HG03064 (cell line): Measurements from ENCODE around the gene FNBP1.
"Not testable (repeated sequence)": the region's sequence is repeated elsewhere in the genome, so short reads cannot be mapped to it uniquely, and the experiment has no call there.

Experiments used
- ATAC-seq: cut with Tn5 transposase; IDR thresholded peaks from one replicate; pipeline ENCODE4 v1.9.1; 2021; ENCODE audit warnings: low read depth; ENCODE audit not compliant: unreplicated experiment

The FNBP1 gene

DNA sequence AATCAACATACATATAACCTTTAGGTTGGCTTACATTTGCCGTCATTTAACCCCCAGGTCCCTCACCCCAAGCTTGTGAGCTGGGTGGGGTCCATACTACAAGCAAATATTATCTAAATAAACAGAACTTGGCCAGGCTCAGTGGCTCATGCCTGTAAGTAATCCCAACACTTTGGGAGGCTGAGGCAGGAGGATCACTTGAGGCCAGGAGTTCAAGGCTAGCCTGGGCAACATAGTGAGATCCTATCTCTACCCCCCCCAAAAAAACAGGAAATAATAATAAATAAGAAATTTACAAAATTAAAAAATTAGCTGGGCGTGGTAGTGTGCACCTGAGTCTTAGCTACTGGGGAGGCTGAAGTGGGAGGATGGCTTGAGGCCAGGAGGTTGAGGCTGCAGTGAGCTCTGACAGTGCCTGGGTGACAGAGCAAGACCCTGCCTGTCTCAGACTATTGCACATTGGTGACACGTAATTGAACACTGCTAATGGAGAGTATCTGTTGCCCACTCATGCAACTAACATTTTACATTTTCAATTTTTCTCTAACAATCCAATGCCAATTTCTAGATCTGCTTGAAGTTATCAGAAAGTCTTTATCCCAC, 18.9 kb downstream of the FNBP1 start:
- no peak for ATAC-seq

DNA sequence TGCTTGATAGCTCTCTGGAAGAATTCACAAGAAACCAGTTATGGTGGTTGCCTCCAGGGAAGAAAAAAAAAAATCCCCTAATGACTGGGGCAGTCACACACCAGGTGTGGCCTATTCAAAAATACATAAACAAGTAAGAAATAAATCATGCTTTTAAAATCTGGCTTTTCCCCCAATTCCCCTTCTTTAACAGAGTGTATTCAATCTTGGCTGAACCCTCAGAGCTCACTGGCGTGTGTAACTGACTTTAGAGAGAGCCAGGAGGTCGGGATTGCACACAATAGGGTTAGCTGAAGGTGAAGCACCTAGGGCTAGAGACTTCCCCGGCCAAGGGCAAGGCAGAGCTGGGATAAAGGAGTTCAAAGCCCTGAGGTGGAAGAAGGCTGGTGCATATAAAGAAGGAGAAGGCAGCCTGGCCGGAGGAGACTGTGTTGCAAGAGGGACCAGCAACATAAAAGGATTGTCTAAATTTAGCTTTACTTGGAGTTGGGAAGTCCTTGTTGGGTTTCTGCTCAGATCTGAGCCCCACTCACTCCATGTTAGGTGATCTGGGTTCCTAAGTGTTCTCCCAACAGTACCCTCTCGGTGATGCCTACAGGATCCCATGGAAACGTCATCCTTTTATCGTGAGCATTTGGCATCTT, 19.7 kb downstream of the FNBP1 start:
- ATAC-seq = peak; percentile 50

DNA sequence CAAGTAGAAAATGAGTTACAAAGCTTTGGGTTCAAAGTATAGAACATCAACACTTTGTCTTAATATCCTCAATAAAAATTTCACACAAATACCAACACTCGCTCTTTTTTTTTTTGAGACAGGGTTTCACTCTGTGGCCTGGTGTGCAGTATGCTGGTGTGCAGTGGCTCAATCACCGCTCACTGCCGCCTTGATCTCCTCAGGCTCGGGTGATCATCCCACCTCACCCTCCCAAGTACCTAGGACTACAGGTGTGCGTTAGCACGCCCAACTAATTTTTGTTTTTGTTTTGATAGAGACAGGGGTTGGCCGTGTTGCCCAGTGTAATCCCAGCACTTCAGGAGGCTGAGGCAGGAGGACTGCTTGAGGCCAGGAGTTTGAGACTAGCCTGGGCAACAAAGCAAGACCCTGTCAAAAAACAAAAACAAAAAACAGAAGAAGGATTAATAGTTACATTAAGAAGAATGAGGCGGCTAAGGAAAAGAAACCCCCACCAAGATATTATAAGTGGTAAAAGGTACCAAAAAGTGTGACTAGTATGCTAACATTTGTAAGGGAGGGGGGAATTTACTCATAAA, 20.3 kb downstream of the FNBP1 start:
- ATAC-seq = no peak

DNA sequence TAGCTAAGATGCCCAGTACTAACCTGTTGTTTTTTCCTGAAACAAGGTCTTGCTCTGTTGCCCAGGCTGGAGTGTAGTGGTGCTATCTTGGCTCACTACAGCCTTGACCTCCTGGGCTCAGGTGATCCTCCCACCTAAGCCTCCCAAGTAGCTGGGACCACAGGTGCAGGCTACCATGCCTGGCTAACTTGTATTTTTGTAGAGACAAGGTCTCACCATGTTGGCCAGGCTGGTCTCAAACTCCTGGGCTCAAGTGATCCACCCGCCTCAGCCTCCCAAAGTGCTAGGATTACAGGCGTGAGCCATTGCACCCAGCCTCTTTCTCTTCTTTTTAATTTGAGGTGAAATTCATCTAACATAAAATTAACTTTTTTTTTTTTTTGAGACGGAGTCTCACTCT, 21.1 kb downstream of the FNBP1 start:
- ATAC-seq = not testable (repeated sequence)

DNA sequence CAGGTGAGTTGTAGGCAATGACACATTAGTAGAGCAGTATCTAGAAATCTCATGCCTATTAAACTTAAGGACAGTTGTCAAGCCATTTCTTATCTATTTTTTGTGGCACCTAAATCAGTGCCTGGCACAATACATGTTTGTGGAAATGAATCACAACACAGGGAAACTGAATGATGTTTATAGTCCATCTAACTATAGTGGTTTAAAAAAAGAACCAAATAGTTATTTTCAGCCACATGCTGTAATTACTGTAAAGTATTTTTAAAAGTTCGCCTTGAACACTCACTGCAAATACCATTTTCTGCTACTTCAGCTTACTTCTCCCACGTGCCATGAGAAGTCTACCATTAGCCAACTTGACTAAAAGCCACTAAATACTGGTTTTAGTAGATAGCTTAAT, 21.9 kb downstream of the FNBP1 start:
- no peak for ATAC-seq

DNA sequence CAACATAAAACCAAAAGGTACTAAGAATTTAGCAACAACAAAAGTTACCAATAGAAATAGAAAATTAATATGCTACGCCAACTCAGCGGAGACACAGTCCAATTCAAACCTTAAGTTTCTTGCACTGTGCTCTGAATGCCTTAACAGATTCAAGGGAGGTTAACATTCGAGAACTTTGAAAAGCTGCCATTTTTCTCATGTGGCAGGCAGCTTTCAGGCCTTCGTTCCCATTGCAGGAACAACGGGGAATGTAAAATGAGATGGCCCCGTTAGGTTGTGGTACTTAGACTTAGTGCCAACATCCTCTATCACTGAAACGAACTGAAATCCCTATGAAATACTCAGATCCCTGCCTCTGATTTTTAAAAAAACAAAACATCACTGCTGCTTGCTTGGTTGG, 22.4 kb downstream of the FNBP1 start:
- no peak for ATAC-seq

DNA sequence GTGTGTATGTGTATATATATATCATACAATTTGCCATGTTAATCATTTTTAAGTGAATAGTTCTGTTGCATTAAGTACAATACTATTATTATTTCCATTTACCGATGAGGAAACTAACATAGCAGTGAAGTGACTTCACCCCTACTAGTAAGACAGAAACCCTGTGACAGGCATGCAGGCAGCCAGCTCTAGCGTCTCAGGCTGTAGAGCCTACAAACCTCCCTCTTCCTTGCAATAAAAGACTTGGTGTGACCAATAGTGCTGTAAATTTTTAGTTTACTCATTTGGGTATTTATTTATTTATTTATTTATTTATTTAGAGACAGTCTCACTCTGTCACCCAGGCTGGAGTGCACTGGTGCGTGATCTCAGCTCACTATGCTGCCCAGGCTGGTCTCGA, 24.7 kb downstream of the FNBP1 start:
- no peak for ATAC-seq

DNA sequence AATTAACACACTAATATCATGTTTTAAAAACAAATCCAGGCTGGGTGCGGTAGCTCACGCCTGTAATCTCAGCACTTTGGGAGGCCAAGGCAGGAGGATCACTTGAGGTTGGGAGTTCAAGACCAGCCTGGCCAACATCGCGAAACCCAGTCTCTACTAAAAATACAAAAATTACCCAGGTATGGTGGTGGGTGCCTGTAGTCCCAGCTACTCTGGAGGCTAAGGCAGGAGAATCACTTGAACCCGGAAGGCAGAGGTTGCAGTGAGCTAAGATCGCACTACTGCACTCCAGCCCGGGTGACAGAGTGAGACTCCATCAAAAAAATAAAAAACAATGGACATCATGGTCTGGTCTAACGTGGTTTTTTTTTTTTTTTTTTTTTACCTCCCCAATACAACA, 25.5 kb downstream of the FNBP1 start:
- ATAC-seq = not testable (repeated sequence)

DNA sequence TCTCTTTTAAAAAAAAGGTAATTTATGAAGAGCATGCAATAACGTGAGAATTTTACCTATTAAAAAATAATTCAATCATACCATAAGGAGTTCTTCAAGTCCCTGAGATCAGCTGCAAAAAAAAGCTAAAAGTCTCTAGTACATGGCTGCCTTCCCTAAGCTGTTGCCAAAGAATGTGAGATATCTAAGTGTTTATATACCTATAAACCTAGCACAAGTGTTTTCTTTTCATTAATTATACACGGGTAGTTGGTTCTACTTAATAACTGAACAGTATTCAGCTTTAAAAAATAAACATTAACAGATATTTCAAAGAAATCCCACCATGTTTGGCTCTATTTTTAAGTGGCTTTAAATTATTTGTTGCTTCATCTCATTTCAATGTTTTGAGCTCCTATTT, 25.9 kb downstream of the FNBP1 start:
- ATAC-seq = no peak

DNA sequence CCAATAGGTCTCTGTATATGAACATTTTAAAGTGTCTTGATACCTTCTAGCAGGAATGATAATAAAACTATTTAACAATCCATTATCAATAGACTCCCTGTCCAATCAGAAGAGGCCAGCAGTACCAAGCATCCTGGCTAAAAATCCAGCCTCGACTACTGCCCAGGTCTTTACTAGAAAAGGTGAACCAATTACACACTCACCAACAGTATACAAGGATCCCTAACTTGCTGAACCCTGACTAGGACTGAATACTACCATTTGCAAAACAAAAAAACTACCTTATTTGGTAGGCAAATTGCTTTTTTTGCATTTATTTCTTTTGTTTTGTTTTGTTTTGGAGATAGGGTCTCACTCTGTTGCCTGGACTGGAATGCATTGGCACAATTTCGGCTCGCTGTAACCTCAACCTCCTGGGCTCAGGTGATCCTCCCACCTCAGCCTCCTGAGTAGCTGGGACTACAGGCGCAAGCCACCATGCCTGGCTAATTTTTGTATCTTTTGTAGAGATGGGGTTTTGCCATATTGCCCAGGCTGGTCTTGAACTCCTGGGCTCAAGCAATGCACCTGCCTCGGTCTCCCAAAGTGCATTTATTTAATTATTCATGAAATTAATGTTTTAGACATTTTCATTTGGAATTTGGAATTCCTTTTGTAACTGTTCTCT, 27.5 kb downstream of the FNBP1 start:
- ATAC-seq = no peak

DNA sequence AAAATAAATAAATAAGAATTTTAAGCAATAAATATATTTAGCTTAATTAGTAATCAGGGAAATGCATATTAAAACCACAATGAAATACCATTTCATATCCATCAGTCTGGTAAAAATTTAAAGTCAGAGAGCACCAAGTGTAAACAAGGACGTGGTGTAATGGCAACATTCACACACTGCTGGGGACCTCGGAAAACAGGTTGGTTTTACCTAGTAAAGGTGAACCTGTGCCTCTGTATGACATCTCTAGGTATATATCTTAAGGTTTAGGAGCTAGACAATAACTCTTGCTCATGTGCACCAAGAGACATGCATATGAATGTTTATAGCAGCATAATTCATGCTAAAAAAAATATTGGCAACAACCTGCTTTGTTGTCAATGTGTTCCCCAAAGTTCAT, 29.7 kb downstream of the FNBP1 start:
- ATAC-seq = no peak

DNA sequence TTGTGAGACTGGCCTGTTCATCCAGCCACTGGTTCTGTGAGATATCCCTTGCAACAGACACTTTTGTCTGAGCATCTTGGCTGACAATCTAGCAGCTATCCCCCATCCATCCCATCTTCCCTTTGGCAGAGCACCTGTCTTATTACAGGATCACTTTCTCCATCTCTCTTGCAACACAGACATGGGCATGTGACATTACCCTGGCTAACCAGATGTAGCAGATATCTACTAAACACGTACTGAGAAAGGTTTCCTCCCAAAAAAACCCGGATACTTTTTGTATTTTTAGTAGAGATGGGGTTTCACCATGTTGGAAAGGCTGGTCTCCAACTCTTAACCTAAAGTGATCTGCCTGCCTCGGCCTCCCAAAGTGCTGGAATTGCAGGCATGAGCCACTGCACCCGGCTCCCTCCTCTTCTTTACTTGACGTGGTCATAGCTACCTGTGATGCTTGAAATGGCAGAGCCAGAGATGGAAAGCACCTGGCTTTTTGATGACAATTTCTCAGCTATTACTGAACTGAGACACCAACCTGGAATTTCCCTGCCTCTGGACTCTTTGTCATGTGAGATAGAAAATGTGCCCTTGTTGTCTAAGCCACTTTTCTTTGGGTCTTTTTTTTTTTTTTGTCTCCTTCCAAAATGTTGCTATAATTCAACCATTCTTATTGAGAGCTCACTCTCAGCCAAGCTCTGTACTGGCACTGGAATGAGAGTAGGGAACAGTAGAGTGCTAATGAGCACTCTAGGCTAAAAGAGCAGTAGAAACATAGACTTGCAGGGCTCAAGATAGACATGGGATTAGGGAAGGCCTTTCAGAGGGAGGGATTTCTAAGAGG, 32.6 kb downstream of the FNBP1 start:
- ATAC-seq = no peak

DNA sequence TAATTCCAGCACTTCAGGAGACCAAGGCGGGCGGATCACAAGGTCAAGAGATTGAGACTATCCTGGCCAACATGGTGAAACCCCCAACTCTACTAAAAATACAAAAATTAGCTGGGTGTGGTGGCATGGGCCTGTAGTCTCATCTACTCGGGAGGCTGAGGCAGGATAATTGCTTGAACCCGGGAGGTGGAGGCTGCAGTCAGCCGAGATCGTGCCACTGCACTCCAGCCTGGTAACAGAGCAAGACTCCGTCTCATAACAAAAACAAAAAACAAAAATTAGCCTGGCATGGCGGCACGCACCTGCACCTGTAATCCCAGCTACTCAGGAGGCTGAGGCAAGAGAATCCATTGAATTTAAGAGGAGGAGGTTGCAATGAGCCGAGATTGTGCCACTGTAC, 33.4 kb downstream of the FNBP1 start:
- ATAC-seq = not testable (repeated sequence)

DNA sequence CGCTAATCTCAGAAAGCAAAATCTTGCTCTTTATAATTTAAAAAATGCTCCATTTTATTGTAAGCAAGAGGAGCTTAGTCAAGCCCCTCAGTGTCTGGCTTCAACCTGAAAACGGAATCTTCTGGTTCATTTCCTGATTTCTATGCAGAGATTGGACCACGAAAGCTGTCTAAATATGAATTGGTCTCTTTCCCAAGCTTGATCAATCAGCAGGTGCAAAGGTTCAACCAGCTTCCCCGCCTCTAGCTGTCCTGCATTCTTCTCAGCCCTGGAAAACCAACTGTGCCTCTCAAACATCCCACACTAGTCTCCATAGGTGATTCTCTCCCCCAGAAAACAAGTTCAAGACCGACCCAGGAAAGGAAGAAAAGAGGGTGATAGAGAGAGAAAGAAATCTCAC, 34.5 kb downstream of the FNBP1 start:
- ATAC-seq = no peak

DNA sequence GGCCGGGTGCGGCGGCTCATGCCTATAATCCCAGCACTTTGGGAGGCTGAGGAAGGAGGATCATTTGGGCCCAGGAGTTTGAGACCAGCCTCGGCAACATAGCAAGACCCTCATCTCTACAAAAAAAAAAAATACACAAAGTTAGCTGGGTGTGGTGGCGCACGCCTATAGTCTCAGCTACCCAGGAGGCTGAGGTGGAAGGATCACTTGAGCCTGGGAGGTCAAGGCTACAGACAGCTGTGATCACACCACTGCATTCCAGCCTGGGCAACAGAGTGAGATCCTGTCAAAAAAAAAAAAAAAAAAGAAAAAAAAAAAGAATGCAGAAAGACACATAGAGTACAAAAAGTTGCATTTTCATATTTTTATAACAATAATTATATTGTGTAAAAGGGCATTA, 36.0 kb downstream of the FNBP1 start:
- not testable (repeated sequence) for ATAC-seq

DNA sequence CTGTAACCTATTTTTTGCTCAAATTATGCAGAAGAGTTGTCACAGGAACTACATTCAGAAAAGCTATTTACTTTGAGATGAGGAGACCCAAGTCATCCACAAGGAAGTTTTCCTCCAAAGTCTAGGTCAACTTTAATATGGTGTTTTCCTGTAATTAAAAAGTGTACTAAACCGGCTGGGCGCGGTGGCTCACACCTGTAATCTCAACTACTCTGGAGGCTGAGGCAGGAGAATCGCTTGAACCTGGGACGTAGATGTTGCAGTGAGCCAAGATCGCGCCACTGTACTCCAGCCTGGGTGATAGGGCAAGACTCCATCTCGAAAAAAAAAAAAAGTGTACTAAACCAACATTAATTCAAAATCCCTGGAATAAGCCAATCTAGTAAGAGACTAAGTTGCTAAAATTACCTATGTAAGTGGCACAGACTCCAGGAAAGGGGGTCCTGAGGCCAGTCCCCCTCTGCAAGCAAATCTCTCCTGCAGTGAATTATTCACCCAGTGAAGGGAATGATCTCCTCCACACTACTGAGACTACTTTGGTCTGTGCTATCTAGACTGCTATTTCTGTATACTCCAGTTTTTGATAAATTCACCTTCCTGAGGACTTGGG, 38.9 kb downstream of the FNBP1 start:
- no peak for ATAC-seq

DNA sequence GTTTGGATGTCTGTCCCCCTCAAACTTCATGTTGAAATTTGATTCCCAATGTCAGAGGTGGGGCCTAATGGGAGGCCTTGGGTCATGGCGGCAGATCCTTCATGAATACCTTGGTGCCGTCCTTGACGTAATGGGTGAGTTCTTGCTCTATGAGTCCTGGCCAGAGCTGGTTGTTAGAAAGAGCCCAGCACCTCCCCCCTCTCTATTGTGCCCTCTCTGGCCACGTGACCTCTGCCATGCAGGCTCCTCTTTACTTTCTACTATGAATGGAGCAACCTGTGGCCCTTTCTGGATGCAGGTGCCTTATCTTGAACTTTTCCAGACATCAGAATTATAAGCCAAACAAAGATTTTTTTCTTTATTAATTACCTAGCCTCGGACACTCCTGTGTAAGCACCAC, 40.7 kb downstream of the FNBP1 start:
- ATAC-seq = no peak

DNA sequence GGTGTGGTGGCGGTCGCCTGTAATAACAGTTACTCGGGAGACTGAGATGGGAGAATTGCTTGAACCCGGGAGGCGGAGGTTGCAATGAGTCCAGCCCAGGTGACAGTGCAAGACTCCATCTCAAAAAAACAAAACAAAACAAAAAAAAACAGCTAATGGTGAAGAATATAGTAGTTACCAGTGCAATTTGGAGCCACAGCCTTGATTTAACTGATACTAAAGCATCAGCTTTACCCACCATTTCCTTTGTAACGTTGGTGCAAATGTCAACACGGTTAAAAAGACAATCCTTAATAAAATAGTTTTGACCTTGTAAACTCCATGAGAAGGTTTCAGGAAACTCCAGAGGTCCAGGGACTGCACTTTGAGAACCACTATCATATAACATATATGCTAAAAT, 41.8 kb downstream of the FNBP1 start:
- no peak for ATAC-seq

DNA sequence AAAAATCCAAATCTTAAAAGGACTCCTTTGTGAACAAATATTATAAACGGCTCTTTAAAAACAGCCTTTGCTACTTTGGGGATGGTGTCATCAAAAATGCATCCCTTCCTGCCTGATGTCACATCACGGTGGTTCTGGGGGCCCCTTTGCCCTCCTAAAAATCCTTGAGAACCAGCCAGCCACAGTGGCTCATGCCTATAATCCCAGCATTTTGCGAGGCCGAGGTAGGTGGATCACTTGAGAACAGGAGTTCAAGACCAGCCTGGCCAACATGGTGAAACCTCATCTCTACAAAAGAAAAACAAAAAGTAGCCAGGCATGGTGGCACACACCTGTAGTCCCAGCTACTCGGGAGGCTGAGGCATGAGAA, 43.9 kb downstream of the FNBP1 start:
- no peak for ATAC-seq

DNA sequence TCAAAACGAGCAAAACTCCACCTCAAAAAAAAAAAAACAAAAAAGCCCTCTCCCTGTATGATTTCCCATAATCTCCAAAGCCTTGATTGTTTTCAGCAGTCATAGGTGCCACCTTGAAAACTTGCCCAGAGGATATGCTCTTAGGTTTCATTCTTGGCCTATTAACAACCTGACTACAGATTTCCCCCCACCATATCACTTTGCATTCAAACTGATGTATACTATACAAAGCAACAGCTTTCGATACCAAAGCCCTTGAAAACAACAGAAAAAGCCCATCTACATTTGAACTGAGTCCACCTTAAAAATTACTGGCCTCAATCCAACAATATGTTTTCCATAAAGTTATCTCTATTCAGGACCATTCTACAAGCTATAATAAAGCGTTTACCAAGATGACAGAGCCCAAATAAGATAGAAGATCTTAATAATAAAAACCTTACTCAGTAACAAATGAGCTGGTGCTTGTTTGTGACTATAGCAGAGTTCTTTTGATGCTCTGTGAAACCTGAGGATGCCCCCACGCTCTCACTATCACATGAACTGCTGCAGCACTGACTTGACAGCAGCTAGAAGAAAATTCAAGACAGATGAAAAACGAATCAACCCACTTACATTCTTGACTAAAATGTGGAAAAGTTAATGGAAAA, 44.4 kb downstream of the FNBP1 start:
- no peak for ATAC-seq
